Nephron progenitor cell (in vitro differentiated cells): Measurements from ENCODE around the gene OXT.

Experiments
- DNase-seq: peaks from one replicate; pipeline ENCODE4 v3.0.0; 2021
- H3K27ac Mint-ChIP-seq: 2 replicates; pipeline ENCODE4 v1.8.0; 2021; ENCODE audit warnings: mild to moderate bottlenecking, moderate library complexity, mixed read lengths
- H3K27me3 Mint-ChIP-seq: 2 replicates; pipeline ENCODE4 v1.8.0; 2021; ENCODE audit warnings: mild to moderate bottlenecking, low read depth, mixed read lengths; ENCODE audit not compliant: poor library complexity
- H3K36me3 Mint-ChIP-seq: 2 replicates; pipeline ENCODE4 v1.8.0; 2021; ENCODE audit warnings: low read depth, mixed read lengths
- H3K4me1 Mint-ChIP-seq: 2 replicates; pipeline ENCODE4 v1.8.0; 2021; ENCODE audit warnings: mixed read lengths
- H3K4me3 Mint-ChIP-seq: 2 replicates; pipeline ENCODE4 v1.8.0; 2021; ENCODE audit warnings: mild to moderate bottlenecking, moderate library complexity, mixed read lengths
- H3K9me3 Mint-ChIP-seq: 2 replicates; pipeline ENCODE4 v1.8.0; 2021; ENCODE audit warnings: mild to moderate bottlenecking, moderate library complexity, mixed read lengths
- CTCF ChIP-seq: fragments of 200-600 bp; sonication (generic); IDR thresholded peaks from 2 replicates; pipeline ENCODE4 v1.5.0; 2021; ENCODE audit warnings: antibody characterized with exemption

The OXT gene

GRCh38 chr20:3084283-3084985 is 13.0 kb downstream of the OXT start, which contains the start of gene AVP:
AVP (minus strand) TSS chr20:3084724; CDS start chr20:3084674, 50 bp downstream.
- peaks cover 71% of the 10 kb centered on the region for H3K27me3 Mint-ChIP-seq

GRCh38 chr20:3084986-3085360 is 13.6 kb downstream of the OXT start:
- H3K27me3 Mint-ChIP-seq = peaks cover 69% of the 10 kb centered on the region
- no peak for DNase-seq
- no peak overlapping the region for H3K4me3 Mint-ChIP-seq
- no peak overlapping the region for H3K27ac Mint-ChIP-seq
- H3K36me3 Mint-ChIP-seq = no peaks in the 10 kb centered on the region
- H3K4me1 Mint-ChIP-seq = no peaks in the 10 kb centered on the region
- no peak for TF ChIP-seq CTCF
- peaks cover 5% of the 10 kb centered on the region for H3K9me3 Mint-ChIP-seq

More at GRCh38 chr20:3084283-3084985, 13.0 kb downstream of the OXT start, which contains the start of gene AVP:
- H3K9me3 Mint-ChIP-seq = peaks cover 3% of the 10 kb centered on the region
- no peak for TF ChIP-seq CTCF
- no peak within 1 kb of the TSS for H3K27ac Mint-ChIP-seq
- H3K4me3 Mint-ChIP-seq = peak within 1 kb of the TSS; percentile 71
- DNase-seq = no peak
- no peaks in the 10 kb centered on the region for H3K4me1 Mint-ChIP-seq
- no peaks in the 10 kb centered on the region for H3K36me3 Mint-ChIP-seq

GRCh38 chr20:3085571-3086072 is 14.2 kb downstream of the OXT start:
- Mint-ChIP-seq H3K27ac (no peak overlapping the region), H3K9me3 (peaks cover 5% of the 10 kb centered on the region), H3K4me3 (no peak overlapping the region), H3K4me1 (no peaks in the 10 kb centered on the region), H3K36me3 (no peaks in the 10 kb centered on the region), H3K27me3 (peaks cover 69% of the 10 kb centered on the region)
- no peak for DNase-seq
- no peak for TF ChIP-seq CTCF

GRCh38 chr20:3088031-3088430 is 16.6 kb downstream of the OXT start:
- Mint-ChIP-seq H3K4me1 (peaks cover 4% of the 10 kb centered on the region), H3K27me3 (peaks cover 69% of the 10 kb centered on the region), H3K4me3 (no peak overlapping the region), H3K9me3 (peaks cover 5% of the 10 kb centered on the region), H3K27ac (no peak overlapping the region), H3K36me3 (no peaks in the 10 kb centered on the region)
- no peak for DNase-seq
- TF ChIP-seq CTCF = no peak

GRCh38 chr20:3090565-3090964 is 19.1 kb downstream of the OXT start:
- no peak overlapping the region for H3K4me3 Mint-ChIP-seq
- no peaks in the 10 kb centered on the region for H3K36me3 Mint-ChIP-seq
- DNase-seq = no peak
- no peak overlapping the region for H3K27ac Mint-ChIP-seq
- H3K27me3 Mint-ChIP-seq = peaks cover 59% of the 10 kb centered on the region
- no peak for TF ChIP-seq CTCF
- H3K4me1 Mint-ChIP-seq = peaks cover 4% of the 10 kb centered on the region
- H3K9me3 Mint-ChIP-seq = peaks cover 5% of the 10 kb centered on the region
